ENCODE measurements around the gene MTM1.

Gene MTM1

GRCh38 chrX:150573702-150574101 is 5.3 kb downstream of the MTM1 start:
- Histone ChIP-seq H3K36me3 (no peaks in the 10 kb centered on the region), H3K9me3 (peaks cover 0 to 4% (median 0%) of the 10 kb centered on the region in 3 donors), H3K27ac (no peak overlapping the region), H3K27me3 (no peaks in the 10 kb centered on the region), H3K4me1 (peaks cover 0 to 13% (median 0%) of the 10 kb centered on the region in 4 donors), H3K4me3 (no peak overlapping the region)
- intact Hi-C loops (cut with DNase I; ENCODE audit: low total_unique reads), result no loop called here
- DNase-seq, result no peak
- TF ChIP-seq CTCF (IDR thresholded peaks at IDR 0.05), result no peak

GRCh38 chrX:150574559-150575418 is 6.4 kb downstream of the MTM1 start:
- Histone ChIP-seq H3K4me3 (no peak overlapping the region), H3K4me1 (peaks cover 0 to 7% (median 0%) of the 10 kb centered on the region in 4 donors), H3K27ac (no peak overlapping the region), H3K9me3 (peaks cover 0 to 4% (median 0%) of the 10 kb centered on the region in 3 donors), H3K27me3 (no peaks in the 10 kb centered on the region), H3K36me3 (no peaks in the 10 kb centered on the region)
- DNase-seq, result no peak
- intact Hi-C loops (cut with DNase I; ENCODE audit: low total_unique reads), result no loop called here
- no peak for TF ChIP-seq CTCF (IDR thresholded peaks at IDR 0.05)

GRCh38 chrX:150575419-150575814 is 7.0 kb downstream of the MTM1 start:
- Histone ChIP-seq H3K27me3 (no peaks in the 10 kb centered on the region), H3K36me3 (no peaks in the 10 kb centered on the region), H3K4me3 (no peak overlapping the region), H3K4me1 (peaks cover 0 to 4% (median 0%) of the 10 kb centered on the region in 4 donors), H3K9me3 (peaks cover 0 to 4% (median 0%) of the 10 kb centered on the region in 3 donors), H3K27ac (no peak overlapping the region)
- DNase-seq, result no peak
- TF ChIP-seq CTCF (IDR thresholded peaks at IDR 0.05), result no peak
- intact Hi-C loops (cut with DNase I; ENCODE audit: low total_unique reads), result no loop called here

GRCh38 chrX:150577174-150577573 is 8.8 kb downstream of the MTM1 start:
- DNase-seq, result no peak
- Histone ChIP-seq H3K36me3 (no peaks in the 10 kb centered on the region), H3K27me3 (no peaks in the 10 kb centered on the region), H3K27ac (no peak overlapping the region), H3K4me3 (no peak overlapping the region), H3K9me3 (peaks cover 0 to 4% (median 0%) of the 10 kb centered on the region in 3 donors), H3K4me1 (peaks cover 0 to 4% (median 0%) of the 10 kb centered on the region in 4 donors)
- TF ChIP-seq CTCF (IDR thresholded peaks at IDR 0.05), result no peak
- intact Hi-C loops (cut with DNase I; ENCODE audit: low total_unique reads), result no loop called here

- intact Hi-C loops (cut with DNase I; ENCODE audit: low total_unique reads), result no loop called here
- Histone ChIP-seq H3K9me3 (peaks cover 0 to 4% (median 0%) of the 10 kb centered on the region in 3 donors), H3K27ac (no peak overlapping the region), H3K36me3 (no peaks in the 10 kb centered on the region), H3K27me3 (no peaks in the 10 kb centered on the region), H3K4me3 (no peak overlapping the region), H3K4me1 (no peaks in the 10 kb centered on the region)
- DNase-seq, result no peak
- TF ChIP-seq CTCF (IDR thresholded peaks at IDR 0.05), result no peak
Measured at GRCh38 chrX:150581093-150581775, 12.8 kb downstream of the MTM1 start.
